MCF 10A (cell line): ENCODE results near the gene ART1. TPM values are rescaled to one million over a fixed set of nuclear protein-coding genes. Genes with fewer than 3 reads are reported as not detected.

Experiments used
- total RNA-seq: library from RNA; stranded (reverse); gene quantifications from 2 replicates; pipeline ENCODE4 v1.2.3, GENCODE V29; 2022

ART1 gene
- total RNA-seq, 1 experiment from 2014 or later, result not detected

Other genes starting within 250 kb of the ART1 start
- not detected in 2 replicates for gene ART5, start 3.1 kb upstream of the ART1 start, total RNA-seq
- gene CHRNA10, start 26.3 kb downstream of the ART1 start, total RNA-seq, result 2.3 and 2.5 TPM in 2 replicates
- gene NUP98, start 152.4 kb downstream of the ART1 start, total RNA-seq, result 79.4 and 83.7 TPM in 2 replicates
- 27.2 and 28.2 TPM in 2 replicates for gene PGAP2, start 163.4 kb downstream of the ART1 start, total RNA-seq
- gene RHOG, start 195.8 kb downstream of the ART1 start, total RNA-seq, result 32.6 and 35.7 TPM in 2 replicates
- 41.2 and 56.2 TPM in 2 replicates for gene STIM1, start 210.5 kb downstream of the ART1 start, total RNA-seq